Osteoblast (primary cell): ENCODE results near the gene TEDC2. TPM values are rescaled to one million over a fixed set of nuclear protein-coding genes. Genes with fewer than 3 reads are reported as not detected.

Experiments used
- DNase-seq: peaks from one replicate; pipeline ENCODE4 v3.0.0; 2011; ENCODE audit warnings: low spot score, mixed read lengths; ENCODE audit not compliant: insufficient read length; ENCODE audit errors: missing footprints
- H2AFZ ChIP-seq: 2 replicates; pipeline ENCODE4 v1.6.0; 2011; ENCODE audit warnings: mild to moderate bottlenecking, low read length
- H3K27ac ChIP-seq: 2 replicates; pipeline ENCODE4 v1.5.1; 2011; ENCODE audit warnings: mild to moderate bottlenecking, low read depth, low read length, moderate library complexity
- H3K27me3 ChIP-seq: 2 replicates; pipeline ENCODE4 v1.6.0; 2012; ENCODE audit warnings: mild to moderate bottlenecking, control low read depth, inconsistent platforms, low read length, moderate library complexity; ENCODE audit not compliant: insufficient read depth
- H3K36me3 ChIP-seq: 2 replicates; pipeline ENCODE4 v1.5.1; 2011; ENCODE audit warnings: mild to moderate bottlenecking, low read length, control low read depth, moderate library complexity; ENCODE audit not compliant: insufficient read depth
- H3K4me1 ChIP-seq: 2 replicates; pipeline ENCODE4 v1.5.1; 2011; ENCODE audit warnings: mild to moderate bottlenecking, low read length, control low read depth, moderate library complexity; ENCODE audit not compliant: insufficient read depth
- H3K4me2 ChIP-seq: 2 replicates; pipeline ENCODE4 v1.6.0; 2011; ENCODE audit warnings: mild to moderate bottlenecking, low read length; ENCODE audit not compliant: insufficient read depth
- H3K4me3 ChIP-seq: fragments of 200-600 bp; sonication (generic); 3 replicates; pipeline ENCODE4 v1.5.1; 2012; ENCODE audit warnings: mild to moderate bottlenecking, low read length, inconsistent platforms; ENCODE audit not compliant: insufficient read depth
- H3K79me2 ChIP-seq: 2 replicates; pipeline ENCODE4 v1.6.0; 2012; ENCODE audit warnings: mild to moderate bottlenecking, low read length, control low read depth, inconsistent platforms; ENCODE audit not compliant: insufficient read depth
- H3K9me3 ChIP-seq: 2 replicates; pipeline ENCODE4 v1.5.1; 2011; ENCODE audit warnings: low read depth, low read length, control low read depth
- H4K20me1 ChIP-seq: 2 replicates; pipeline ENCODE4 v1.6.0; 2012; ENCODE audit warnings: mild to moderate bottlenecking, low read length, control low read depth; ENCODE audit not compliant: insufficient read depth
- total RNA-seq: library from RNA; depleted of rRNA; stranded (reverse); fragments of >200 nt; gene quantifications from 2 replicates; pipeline ENCODE4 v1.2.3, GENCODE V29; 2012
- TF ChIP-seq, protein P1 (sequence below): IDR thresholded peaks from 2 replicates; pipeline ENCODE4 v1.5.1; 2011; ENCODE audit warnings: mild to moderate bottlenecking, low read depth, low read length, moderate library complexity; ENCODE audit errors: extremely low read depth

TEDC2 gene
- total RNA-seq, 1 donor = 5.1 TPM

DNA sequence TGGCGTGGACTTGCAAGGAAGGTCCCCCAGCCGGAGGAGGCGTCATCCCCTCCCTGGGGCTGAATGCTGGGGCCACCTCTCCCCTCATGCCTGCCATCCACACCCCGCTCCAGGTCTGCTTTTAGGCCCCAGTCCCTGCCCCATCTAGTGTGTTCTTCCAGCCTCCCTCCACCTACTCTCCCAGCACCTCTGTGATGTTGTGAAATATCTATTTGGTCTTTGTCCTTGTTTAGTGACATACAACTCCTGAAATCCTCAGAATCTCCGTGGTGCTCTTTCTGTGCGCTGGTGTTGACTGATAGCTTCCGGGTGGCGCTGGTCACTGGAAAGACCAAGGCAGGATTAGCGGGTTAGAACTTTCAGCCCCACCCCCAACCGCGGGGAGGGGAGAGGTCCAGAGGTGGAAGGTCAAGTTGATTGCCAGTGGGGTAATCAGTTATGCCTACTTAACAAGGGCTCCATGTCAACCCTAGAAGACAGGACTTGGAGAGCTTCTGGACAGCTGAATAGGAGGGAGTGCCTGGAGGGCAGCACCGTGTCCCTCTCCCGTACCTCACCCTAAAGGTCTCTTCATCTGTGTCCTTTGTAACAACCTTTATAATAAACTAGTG, 25.1 kb downstream of the TEDC2 start:
- H3K4me1 ChIP-seq = peaks cover 14% of the 10 kb centered on the region
- DNase-seq = peak; percentile 41
- H3K27me3 ChIP-seq = no peaks in the 10 kb centered on the region
- peaks cover 23% of the 10 kb centered on the region for H4K20me1 ChIP-seq
- no peaks in the 10 kb centered on the region for H3K9me3 ChIP-seq
- H3K36me3 ChIP-seq = no peaks in the 10 kb centered on the region
- no peak overlapping the region for H3K27ac ChIP-seq
- H3K79me2 ChIP-seq = peaks cover 54% of the 10 kb centered on the region
- no peak overlapping the region for H3K4me3 ChIP-seq
- TF ChIP-seq, protein P1, sequence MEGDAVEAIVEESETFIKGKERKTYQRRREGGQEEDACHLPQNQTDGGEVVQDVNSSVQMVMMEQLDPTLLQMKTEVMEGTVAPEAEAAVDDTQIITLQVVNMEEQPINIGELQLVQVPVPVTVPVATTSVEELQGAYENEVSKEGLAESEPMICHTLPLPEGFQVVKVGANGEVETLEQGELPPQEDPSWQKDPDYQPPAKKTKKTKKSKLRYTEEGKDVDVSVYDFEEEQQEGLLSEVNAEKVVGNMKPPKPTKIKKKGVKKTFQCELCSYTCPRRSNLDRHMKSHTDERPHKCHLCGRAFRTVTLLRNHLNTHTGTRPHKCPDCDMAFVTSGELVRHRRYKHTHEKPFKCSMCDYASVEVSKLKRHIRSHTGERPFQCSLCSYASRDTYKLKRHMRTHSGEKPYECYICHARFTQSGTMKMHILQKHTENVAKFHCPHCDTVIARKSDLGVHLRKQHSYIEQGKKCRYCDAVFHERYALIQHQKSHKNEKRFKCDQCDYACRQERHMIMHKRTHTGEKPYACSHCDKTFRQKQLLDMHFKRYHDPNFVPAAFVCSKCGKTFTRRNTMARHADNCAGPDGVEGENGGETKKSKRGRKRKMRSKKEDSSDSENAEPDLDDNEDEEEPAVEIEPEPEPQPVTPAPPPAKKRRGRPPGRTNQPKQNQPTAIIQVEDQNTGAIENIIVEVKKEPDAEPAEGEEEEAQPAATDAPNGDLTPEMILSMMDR = no peak
- H2AFZ ChIP-seq = no peak overlapping the region
- no peak overlapping the region for H3K4me2 ChIP-seq

DNA sequence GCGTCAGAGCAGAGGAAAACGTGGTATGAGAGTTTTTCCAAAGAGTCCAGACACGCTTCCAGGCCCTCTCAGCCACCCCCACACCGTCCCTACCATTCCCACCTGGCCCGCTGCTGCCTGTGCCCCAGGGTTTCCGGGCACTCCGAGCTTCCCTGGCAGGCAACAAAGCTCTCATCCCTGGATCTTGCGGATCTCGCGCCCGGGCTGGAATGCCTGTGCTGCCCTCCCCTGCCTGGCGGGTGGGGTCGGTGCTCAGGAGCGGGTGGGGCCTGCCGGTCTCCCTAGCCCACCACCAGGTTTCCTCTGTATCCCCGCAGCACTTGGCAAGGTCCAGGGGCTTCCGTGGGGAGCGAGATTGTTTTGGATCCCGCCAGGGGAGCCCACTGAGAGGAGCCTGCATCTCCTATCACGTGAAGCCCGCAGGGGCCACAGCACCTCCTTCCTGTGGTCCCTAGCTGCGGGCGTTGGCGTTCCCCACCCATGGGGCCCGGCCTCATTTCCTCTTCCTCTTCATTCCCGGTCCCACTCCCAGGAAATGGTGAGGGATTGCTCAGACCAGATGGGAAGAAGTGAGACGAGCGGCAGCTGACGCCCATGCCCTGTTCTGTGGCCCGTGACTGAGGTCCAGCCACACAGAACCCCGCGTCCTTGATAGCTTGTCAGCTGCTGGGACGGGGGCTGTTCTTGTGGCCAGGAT, 26.1 kb downstream of the TEDC2 start:
- peaks cover 14% of the 10 kb centered on the region for H3K4me1 ChIP-seq
- peaks cover 61% of the 10 kb centered on the region for H3K79me2 ChIP-seq
- peak; percentile 46 for DNase-seq
- no peak overlapping the region for H2AFZ ChIP-seq
- no peak overlapping the region for H3K4me2 ChIP-seq
- H4K20me1 ChIP-seq = peaks cover 26% of the 10 kb centered on the region
- TF ChIP-seq, protein P1 = no peak
- H3K4me3 ChIP-seq = no peak overlapping the region
- H3K27ac ChIP-seq = no peak overlapping the region
- no peaks in the 10 kb centered on the region for H3K9me3 ChIP-seq
- peaks cover 4% of the 10 kb centered on the region for H3K36me3 ChIP-seq
- H3K27me3 ChIP-seq = no peaks in the 10 kb centered on the region

DNA sequence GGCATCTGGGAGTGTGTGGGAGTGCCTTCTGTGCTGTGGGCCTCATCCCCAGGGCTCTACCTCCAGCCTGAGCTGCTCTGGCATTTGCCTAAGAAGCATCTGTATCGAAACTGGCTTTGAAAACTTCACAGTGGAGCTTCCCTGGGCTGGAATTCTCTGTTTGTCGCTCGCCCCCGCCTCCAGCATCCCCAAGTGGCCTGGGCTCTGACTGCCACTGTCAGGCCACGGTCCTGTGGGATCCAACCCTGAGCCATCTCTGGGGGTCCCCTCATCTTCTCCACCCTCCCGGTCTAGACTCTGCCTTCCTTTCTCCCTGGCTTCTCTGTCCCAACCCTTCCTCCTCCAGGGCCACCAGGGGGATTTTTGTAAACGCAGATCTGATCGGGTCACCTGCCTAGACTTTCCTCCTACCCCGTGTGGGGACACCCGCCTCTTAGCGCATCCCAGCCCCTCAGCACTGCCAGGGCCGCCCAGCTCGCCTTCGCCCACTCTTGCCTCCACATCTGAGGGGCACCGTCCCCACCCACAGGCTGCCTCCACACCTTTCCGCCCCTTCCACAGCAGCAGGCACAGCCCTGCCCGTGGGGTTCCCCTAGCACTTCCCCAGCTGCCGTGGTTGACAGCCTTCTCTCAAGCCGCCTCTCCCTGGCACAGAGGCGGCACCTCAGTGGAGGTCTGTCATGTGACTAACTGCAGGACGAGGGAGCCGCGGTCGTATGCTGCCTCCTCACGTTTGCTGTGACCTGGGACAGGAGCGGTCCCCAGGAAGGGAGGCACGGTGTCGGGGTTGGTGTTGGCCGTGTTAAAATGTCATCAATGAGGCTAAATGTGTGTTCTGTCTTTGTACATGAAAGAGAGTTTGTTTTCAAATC, 27.0 kb downstream of the TEDC2 start:
- Histone ChIP-seq H3K27me3 (no peaks in the 10 kb centered on the region), H3K4me1 (peaks cover 14% of the 10 kb centered on the region), H3K9me3 (no peaks in the 10 kb centered on the region), H2AFZ (no peak overlapping the region), H3K27ac (no peak overlapping the region), H3K36me3 (peaks cover 4% of the 10 kb centered on the region), H3K4me3 (no peak overlapping the region), H3K79me2 (peaks cover 58% of the 10 kb centered on the region), H4K20me1 (peaks cover 26% of the 10 kb centered on the region), H3K4me2 (no peak overlapping the region)
- DNase-seq = peak; percentile 76
- TF ChIP-seq, protein P1 = no peak

DNA sequence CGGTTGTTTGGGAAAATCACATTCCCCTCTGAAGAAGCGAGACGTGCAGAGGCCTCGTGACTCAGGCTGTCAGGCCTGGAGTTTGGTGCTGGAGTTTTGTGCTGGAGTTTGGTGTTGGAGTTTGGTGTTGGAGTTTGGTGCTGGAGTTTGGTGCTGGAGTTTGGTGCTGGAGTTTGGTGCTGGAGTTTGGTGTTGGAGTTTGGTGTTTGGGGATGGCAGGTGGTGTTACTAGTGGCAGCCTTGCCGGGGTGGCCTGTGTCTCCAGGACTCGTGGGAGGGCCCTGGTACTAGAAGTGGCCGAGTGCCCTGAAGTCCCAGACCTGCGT, 27.6 kb downstream of the TEDC2 start:
- Histone ChIP-seq H3K36me3 (peaks cover 4% of the 10 kb centered on the region), H4K20me1 (peaks cover 26% of the 10 kb centered on the region), H2AFZ (no peak overlapping the region), H3K4me1 (peaks cover 14% of the 10 kb centered on the region), H3K79me2 (peaks cover 54% of the 10 kb centered on the region), H3K4me3 (no peak overlapping the region), H3K9me3 (no peaks in the 10 kb centered on the region), H3K27ac (no peak overlapping the region), H3K4me2 (no peak overlapping the region), H3K27me3 (no peaks in the 10 kb centered on the region)
- TF ChIP-seq, protein P1 = no peak
- DNase-seq = no peak
